B cell (primary cell): ENCODE data around the gene PEAK1. TPM values are rescaled to one million over a fixed set of nuclear protein-coding genes. Genes with fewer than 3 reads are reported as not detected.

Experiments
- ATAC-seq: fragments of 200-7000 bp; cut with Tn5 transposase; one replicate; pipeline ENCODE4 v1.10.0; 2021; ENCODE audit warnings: low read depth, mild to moderate bottlenecking, moderate number of reproducible peaks, moderate library complexity
- CTCF ChIA-PET: fragments of 350-600 bp; sonication (Branson Sonifier 250); formaldehyde crosslinking; loops from one replicate; lab custom pipeline; 2021; ENCODE audit warnings: antibody characterized with exemption, inconsistent platforms; lab: Charles Lee
- POLR2A ChIA-PET: fragments of 350-600 bp; sonication (Branson Sonifier 250); formaldehyde crosslinking; loops from one replicate; lab custom pipeline; 2021; ENCODE audit warnings: antibody characterized with exemption; lab: Charles Lee
- DNase-seq: peaks from one replicate; pipeline ENCODE4 v3.0.0; 2013
- H2AFZ ChIP-seq: 2 replicates; pipeline ENCODE4 v1.6.1; 2012; ENCODE audit warnings: mild to moderate bottlenecking, low read depth, low read length; ENCODE audit not compliant: insufficient read depth, poor library complexity, severe bottlenecking
- H3K27ac ChIP-seq, 2 donors: 1 replicate in 1 of 2; 2 replicates in 1 of 2; pipeline ENCODE4 v1.5.1; 2012 to 2013; ENCODE audit warnings: low read length in 2 of 2, mild to moderate bottlenecking in 2 of 2, moderate library complexity in 1 of 2
- H3K27me3 ChIP-seq, 4 experiments: fragments of 200-600 bp in 1 of 4; sonication (generic) in 1 of 4; replicated peaks in 1 of 4; 1 replicate in 2 of 4; 2 replicates in 2 of 4; pipeline versions ENCODE4 v1.6.1 to v1.7.0; 2013 to 2016; ENCODE audit warnings: low read length in 3 of 4, mild to moderate bottlenecking in 2 of 4, mixed read lengths in 1 of 4, moderate library complexity in 1 of 4; ENCODE audit not compliant: insufficient read depth in 4 of 4, control insufficient read depth in 3 of 4; ENCODE audit errors: control extremely low read depth in 1 of 4
- H3K36me3 ChIP-seq, 2 experiments: replicated peaks in 1 of 2; 1 replicate in 1 of 2; 2 replicates in 1 of 2; pipeline versions ENCODE4 v1.6.1 to v1.7.1; 2013; ENCODE audit warnings: low read length in 1 of 2; ENCODE audit not compliant: insufficient read depth in 2 of 2, control insufficient read depth in 1 of 2; ENCODE audit errors: control extremely low read depth in 1 of 2, extremely low read depth in 1 of 2
- H3K4me1 ChIP-seq, 2 donors: fragments of 200-600 bp in 1 of 2; sonication (generic) in 1 of 2; 1 replicate in 1 of 2; 2 replicates in 1 of 2; pipeline versions ENCODE4 v1.5.1 to v1.6.1; 2013 to 2017; ENCODE audit warnings: low read length in 2 of 2; ENCODE audit not compliant: control insufficient read depth in 2 of 2, insufficient read depth in 2 of 2
- H3K4me2 ChIP-seq: replicated peaks from 2 replicates; pipeline ENCODE3; 2012; ENCODE audit warnings: mild to moderate bottlenecking, low read depth, low read length; ENCODE audit not compliant: poor library complexity, severe bottlenecking
- H3K4me3 ChIP-seq, 5 experiments: fragments of 200-600 bp in 1 of 5; sonication (generic) in 1 of 5; 1 replicate in 3 of 5; 2 replicates in 2 of 5; pipeline versions ENCODE4 v1.5.1 to v1.7.0; 2011 to 2016; ENCODE audit warnings: low read length in 4 of 5, mild to moderate bottlenecking in 4 of 5, low read depth in 2 of 5, control low read depth in 1 of 5, moderate library complexity in 1 of 5; ENCODE audit not compliant: insufficient read depth in 1 of 5; ENCODE audit errors: control extremely low read depth in 1 of 5, extremely low read depth in 1 of 5
- H3K79me2 ChIP-seq: fragments of 200-600 bp; sonication (generic); one replicate; pipeline ENCODE4 v1.6.0; 2016; ENCODE audit warnings: low read length; ENCODE audit not compliant: control insufficient read depth, insufficient read depth
- H3K9ac ChIP-seq: fragments of 200-600 bp; sonication (generic); 2 replicates; pipeline ENCODE4 v1.6.1; 2017; ENCODE audit warnings: mild to moderate bottlenecking, low read length, moderate library complexity
- H3K9me3 ChIP-seq, 3 donors: one replicate each; pipeline versions ENCODE4 v1.6.1 to v1.7.1; 2013; ENCODE audit warnings: low read length in 2 of 3; ENCODE audit not compliant: control insufficient read depth in 2 of 3, insufficient read depth in 1 of 3; ENCODE audit errors: control extremely low read depth in 1 of 3
- H4K20me1 ChIP-seq: 2 replicates; pipeline ENCODE4 v1.6.0; 2012; ENCODE audit warnings: mild to moderate bottlenecking, low read length; ENCODE audit not compliant: insufficient read depth, control insufficient read depth, poor library complexity, severe bottlenecking
- H3K27ac Mint-ChIP-seq: one replicate; pipeline ENCODE4 v1.8.0; 2021; ENCODE audit warnings: mixed read lengths
- H3K27me3 Mint-ChIP-seq: one replicate; pipeline ENCODE4 v1.8.0; 2021; ENCODE audit warnings: mixed read lengths
- H3K4me1 Mint-ChIP-seq: one replicate; pipeline ENCODE4 v1.8.0; 2021; ENCODE audit warnings: mixed read lengths
- H3K4me3 Mint-ChIP-seq: one replicate; pipeline ENCODE4 v1.8.0; 2021; ENCODE audit warnings: mixed read lengths
- H3K9me3 Mint-ChIP-seq: one replicate; pipeline ENCODE4 v1.8.0; 2022; ENCODE audit warnings: mixed read lengths; ENCODE audit not compliant: insufficient read depth
- CTCF ChIP-seq: fragments of 200-600 bp; IDR thresholded peaks from one replicate; pipeline ENCODE4 v1.8.0; 2022; ENCODE audit warnings: antibody characterized with exemption, mild to moderate bottlenecking
- EZH2 ChIP-seq: IDR thresholded peaks from 2 replicates; pipeline ENCODE4 v1.6.1; 2012; ENCODE audit warnings: borderline replicate concordance, low read depth, mild to moderate bottlenecking, moderate library complexity, low read length; ENCODE audit not compliant: insufficient read depth, poor library complexity, severe bottlenecking
- WGBS: methylation state at CpG from one replicate; pipeline ENCODE4 v1.1.5; 2013; ENCODE audit warnings: missing lambda C conversion rate; ENCODE audit not compliant: insufficient coverage; 5-methylcytosine and 5-hydroxymethylcytosine counted together
- intact Hi-C: fragments of 100-400 bp; cut with micrococcal nuclease; formaldehyde crosslinking; loops from one replicate; pipeline ENCODE4 v1.10.0; 2022
- polyA plus RNA-seq: library from polyadenylated mRNA; depleted of rRNA; stranded (reverse); fragments of >200 nt; gene quantifications from 2 replicates; pipeline ENCODE4 v1.2.3, GENCODE V29; 2012
- total RNA-seq, 2 donors: library from RNA; stranded (reverse); fragments of 120-200 nt in 1 of 2; gene quantifications; 1 replicate in 1 of 2; 2 replicates in 1 of 2; pipeline versions ENCODE4 v1.2.3 to v1.2.4, GENCODE V29; 2013 to 2022

The PEAK1 gene
- total and polyA plus RNA-seq, 2 donors (not counting 1 experiment from before 2014, with no cell fraction given), result 13.4 to 38.0 TPM

GRCh38 chr15:77416954-77417353 is 3.0 kb downstream of the PEAK1 start:
- H3K9me3 Mint-ChIP-seq, result no peaks in the 10 kb centered on the region
- CTCF ChIA-PET, result no interaction called here
- H3K27me3 Mint-ChIP-seq, result no peaks in the 10 kb centered on the region
- Histone ChIP-seq H3K9ac (no peak overlapping the region), H3K27me3 (no peaks in the 10 kb centered on the region), H3K4me3 (no peak overlapping the region), H3K79me2 (peaks cover 81% of the 10 kb centered on the region), H3K4me1 (peaks cover 15 to 17% of the 10 kb centered on the region in 2 donors), H3K27ac (no peak overlapping the region), H2AFZ (no peak overlapping the region), H4K20me1 (no peaks in the 10 kb centered on the region), H3K4me2 (no peak overlapping the region), H3K36me3 (peaks cover 0 to 3% of the 10 kb centered on the region in 2 experiments), H3K9me3 (no peaks in the 10 kb centered on the region)
- no peak overlapping the region for H3K27ac Mint-ChIP-seq
- intact Hi-C loops, result no loop called here
- peaks cover 42% of the 10 kb centered on the region for H3K4me1 Mint-ChIP-seq
- WGBS, result 86% methylated on average over 1 of the region's 1 CpG
- DNase-seq (no peak), ATAC-seq (no peak)
- POLR2A ChIA-PET, result no interaction called here
- H3K4me3 Mint-ChIP-seq, result no peak overlapping the region
- no peak for TF ChIP-seq EZH2
- no peak for TF ChIP-seq CTCF

GRCh38 chr15:77416148-77416455 is 3.8 kb downstream of the PEAK1 start:
- Mint-ChIP-seq H3K27ac (no peak overlapping the region), H3K27me3 (no peaks in the 10 kb centered on the region), H3K4me1 (peaks cover 40% of the 10 kb centered on the region), H3K4me3 (no peak overlapping the region), H3K9me3 (no peaks in the 10 kb centered on the region)
- H2AFZ ChIP-seq, result no peak overlapping the region
- H3K4me1 ChIP-seq, result peaks cover 8 to 10% of the 10 kb centered on the region in 2 donors
- intact Hi-C loops, result no loop called here
- 92% methylated on average over 2 of the region's 2 CpGs for WGBS
- DNase-seq (no peak), ATAC-seq (no peak)
- no peak overlapping the region for H3K4me2 ChIP-seq
- ChIA-PET POLR2A (no interaction called here), CTCF (no interaction called here)
- no peaks in the 10 kb centered on the region for H3K27me3 ChIP-seq
- TF ChIP-seq CTCF (no peak), EZH2 (no peak)
- peaks cover 81% of the 10 kb centered on the region for H3K79me2 ChIP-seq
- no peak overlapping the region for H3K9ac ChIP-seq
- no peak overlapping the region for H3K27ac ChIP-seq
- H3K4me3 ChIP-seq, result no peak overlapping the region
- H3K9me3 ChIP-seq, result no peaks in the 10 kb centered on the region
- peaks cover 0 to 3% of the 10 kb centered on the region in 2 experiments for H3K36me3 ChIP-seq
- H4K20me1 ChIP-seq, result no peaks in the 10 kb centered on the region
